K562 (cell line): ENCODE measurements around the gene LRP2BP.
"Not testable (repeated sequence)": the region's sequence is repeated elsewhere in the genome, so short reads cannot be mapped to it uniquely, and the experiment has no call there.

Experiments used
- NFYB ChIP-seq: IDR thresholded peaks from 2 replicates; pipeline ENCODE4 v1.6.1; 2011; ENCODE audit warnings: mild to moderate bottlenecking, moderate library complexity; ENCODE audit not compliant: insufficient read length; ENCODE audit errors: extremely low read depth
- RAD21 ChIP-seq, 2 experiments: fragments of 250-450 bp in 1 of 2; fragments of 450-650 bp in 1 of 2; sonication (Bioruptor Pico) in 1 of 2; formaldehyde crosslinking in 1 of 2; IDR thresholded peaks in 1 of 2; conservative IDR thresholded peaks in 1 of 2; 2 replicates each; pipeline versions ENCODE4 v1.4.0 to v1.8.0; 2020 to 2022; ENCODE audit warnings: mild to moderate bottlenecking in 2 of 2, moderate library complexity in 1 of 2
- ZNF408 ChIP-seq: fragments of 250-450 bp; sonication (Bioruptor Pico); IDR thresholded peaks from 2 replicates; pipeline ENCODE4 v1.4.0; 2020; ENCODE audit warnings: low read depth, mild to moderate bottlenecking, moderate library complexity
- ZNF644 ChIP-seq: fragments of 200-800 bp; sonication (Bioruptor generic); IDR thresholded peaks from 2 replicates; pipeline ENCODE4 v1.6.1; 2016; ENCODE audit warnings: low read depth, missing genetic modification characterization, missing compliant biosample characterization
- TF ChIP-seq, protein P1 (sequence below): sonication (generic); formaldehyde crosslinking; IDR thresholded peaks from 2 replicates; pipeline ENCODE4 v1.9.0; 2022; ENCODE audit warnings: mild to moderate bottlenecking, missing genetic modification reagents
- TF ChIP-seq, protein P2 (sequence below), 3 experiments: IDR thresholded peaks in 2 of 3; conservative IDR thresholded peaks in 1 of 3; 2 replicates each; pipeline ENCODE4 v1.5.1; 2011 to 2012; ENCODE audit warnings: low read length in 3 of 3, mild to moderate bottlenecking in 3 of 3, control low read depth in 2 of 3, improper control_type of control experiment in 1 of 3, inconsistent platforms in 1 of 3, low read depth in 1 of 3, mixed read lengths in 1 of 3, moderate library complexity in 1 of 3; ENCODE audit not compliant: insufficient read depth in 2 of 3
- TF ChIP-seq, protein P3 (sequence below): fragments of 250-450 bp; sonication (Bioruptor Pico); IDR thresholded peaks from 2 replicates; pipeline ENCODE4 v1.5.0; 2020; ENCODE audit warnings: mild to moderate bottlenecking, borderline replicate concordance

DNA sequence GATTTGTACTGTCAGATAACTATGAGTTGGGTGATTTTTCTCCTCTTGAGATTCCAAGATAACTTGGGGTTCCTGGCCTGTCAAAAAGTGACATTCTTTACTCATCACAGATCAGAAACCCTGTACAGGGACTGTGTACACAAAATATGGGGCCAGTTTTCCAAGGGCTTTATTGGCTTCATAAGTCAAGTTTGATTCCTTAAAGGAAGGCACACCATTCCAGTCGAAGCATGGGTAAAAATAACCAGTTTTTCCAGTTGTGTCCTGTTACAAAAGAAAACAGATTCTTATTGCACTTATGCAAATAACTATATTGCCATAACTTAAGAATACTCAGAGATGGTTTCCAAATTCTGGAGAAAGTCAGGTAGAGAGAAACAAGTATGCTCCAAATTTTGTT, 70.0 kb downstream of the LRP2BP start:
- TF ChIP-seq, protein P1, sequence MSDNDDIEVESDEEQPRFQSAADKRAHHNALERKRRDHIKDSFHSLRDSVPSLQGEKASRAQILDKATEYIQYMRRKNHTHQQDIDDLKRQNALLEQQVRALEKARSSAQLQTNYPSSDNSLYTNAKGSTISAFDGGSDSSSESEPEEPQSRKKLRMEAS: not testable (repeated sequence)
- TF ChIP-seq, protein P2, sequence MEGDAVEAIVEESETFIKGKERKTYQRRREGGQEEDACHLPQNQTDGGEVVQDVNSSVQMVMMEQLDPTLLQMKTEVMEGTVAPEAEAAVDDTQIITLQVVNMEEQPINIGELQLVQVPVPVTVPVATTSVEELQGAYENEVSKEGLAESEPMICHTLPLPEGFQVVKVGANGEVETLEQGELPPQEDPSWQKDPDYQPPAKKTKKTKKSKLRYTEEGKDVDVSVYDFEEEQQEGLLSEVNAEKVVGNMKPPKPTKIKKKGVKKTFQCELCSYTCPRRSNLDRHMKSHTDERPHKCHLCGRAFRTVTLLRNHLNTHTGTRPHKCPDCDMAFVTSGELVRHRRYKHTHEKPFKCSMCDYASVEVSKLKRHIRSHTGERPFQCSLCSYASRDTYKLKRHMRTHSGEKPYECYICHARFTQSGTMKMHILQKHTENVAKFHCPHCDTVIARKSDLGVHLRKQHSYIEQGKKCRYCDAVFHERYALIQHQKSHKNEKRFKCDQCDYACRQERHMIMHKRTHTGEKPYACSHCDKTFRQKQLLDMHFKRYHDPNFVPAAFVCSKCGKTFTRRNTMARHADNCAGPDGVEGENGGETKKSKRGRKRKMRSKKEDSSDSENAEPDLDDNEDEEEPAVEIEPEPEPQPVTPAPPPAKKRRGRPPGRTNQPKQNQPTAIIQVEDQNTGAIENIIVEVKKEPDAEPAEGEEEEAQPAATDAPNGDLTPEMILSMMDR (IDR thresholded peaks at IDR 0.05 in 2 of 3, conservative IDR thresholded peaks at IDR 0.05 in 1 of 3; ENCODE audit: insufficient read depth in 2 of 3, low read depth in 1 of 3, low read length in 3 of 3): not testable (repeated sequence)
- TF ChIP-seq, protein P3, sequence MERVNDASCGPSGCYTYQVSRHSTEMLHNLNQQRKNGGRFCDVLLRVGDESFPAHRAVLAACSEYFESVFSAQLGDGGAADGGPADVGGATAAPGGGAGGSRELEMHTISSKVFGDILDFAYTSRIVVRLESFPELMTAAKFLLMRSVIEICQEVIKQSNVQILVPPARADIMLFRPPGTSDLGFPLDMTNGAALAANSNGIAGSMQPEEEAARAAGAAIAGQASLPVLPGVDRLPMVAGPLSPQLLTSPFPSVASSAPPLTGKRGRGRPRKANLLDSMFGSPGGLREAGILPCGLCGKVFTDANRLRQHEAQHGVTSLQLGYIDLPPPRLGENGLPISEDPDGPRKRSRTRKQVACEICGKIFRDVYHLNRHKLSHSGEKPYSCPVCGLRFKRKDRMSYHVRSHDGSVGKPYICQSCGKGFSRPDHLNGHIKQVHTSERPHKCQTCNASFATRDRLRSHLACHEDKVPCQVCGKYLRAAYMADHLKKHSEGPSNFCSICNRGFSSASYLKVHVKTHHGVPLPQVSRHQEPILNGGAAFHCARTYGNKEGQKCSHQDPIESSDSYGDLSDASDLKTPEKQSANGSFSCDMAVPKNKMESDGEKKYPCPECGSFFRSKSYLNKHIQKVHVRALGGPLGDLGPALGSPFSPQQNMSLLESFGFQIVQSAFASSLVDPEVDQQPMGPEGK (CRISPR knock-in tag): not testable (repeated sequence)
- not testable (repeated sequence) for TF ChIP-seq ZNF408 (CRISPR knock-in tag); NFYB; RAD21 (CRISPR knock-in tag; conservative IDR thresholded peaks at IDR 0.05 in 1 of 2, IDR thresholded peaks at IDR 0.05 in 1 of 2); ZNF644
